Neural cell (in vitro differentiated cells): Measurements from ENCODE around the gene ZNF462. TPM values are rescaled to one million over a fixed set of nuclear protein-coding genes. Genes with fewer than 3 reads are reported as not detected.

ENCODE experiments used
- H2AFZ ChIP-seq: fragments of 200-600, 300-800 bp; sonication (generic), shearing (Covaris generic); 2 replicates; pipeline ENCODE4 v1.6.0; 2014; ENCODE audit warnings: low read depth, mild to moderate bottlenecking, antibody characterized with exemption, low read length, moderate library complexity
- H3F3A ChIP-seq: fragments of 200-600 bp; shearing (Covaris generic); 2 replicates; pipeline ENCODE4 v1.6.1; 2016; ENCODE audit warnings: mild to moderate bottlenecking, moderate library complexity, mixed read lengths, antibody characterized with exemption, low read length; ENCODE audit not compliant: insufficient read depth, poor library complexity, severe bottlenecking
- H3K27ac ChIP-seq: fragments of 200-600, 300-800 bp; sonication (generic), shearing (Covaris generic); 2 replicates; pipeline ENCODE4 v1.5.1; 2014; ENCODE audit warnings: mild to moderate bottlenecking, low read length, moderate library complexity
- H3K27me3 ChIP-seq: fragments of 300-800, 200-600 bp; sonication (generic), shearing (Covaris generic); 2 replicates; pipeline ENCODE4 v1.6.0; 2014; ENCODE audit warnings: mild to moderate bottlenecking, low read depth, low read length, moderate library complexity; ENCODE audit not compliant: insufficient read depth
- H3K36me3 ChIP-seq: fragments of 300-800, 200-600 bp; sonication (generic), shearing (Covaris generic); 2 replicates; pipeline ENCODE4 v1.5.1; 2014; ENCODE audit warnings: mild to moderate bottlenecking, antibody characterized with exemption, low read length, moderate library complexity; ENCODE audit not compliant: insufficient read depth
- H3K4me2 ChIP-seq: fragments of 300-800, 200-600 bp; sonication (generic), shearing (Covaris generic); 2 replicates; pipeline ENCODE4 v1.6.0; 2014; ENCODE audit warnings: mild to moderate bottlenecking, low read length
- H3K4me3 ChIP-seq: fragments of 300-800, 200-600 bp; sonication (generic), shearing (Covaris generic); 2 replicates; pipeline ENCODE4 v1.5.1; 2014; ENCODE audit warnings: mild to moderate bottlenecking, low read length, moderate library complexity
- H3K79me2 ChIP-seq: fragments of 200-600 bp; shearing (Covaris generic); replicated peaks from 2 replicates; pipeline ENCODE4 v1.6.0; 2014; ENCODE audit warnings: mild to moderate bottlenecking, low read length, moderate library complexity; ENCODE audit not compliant: insufficient read depth
- H3K9ac ChIP-seq: fragments of 300-800, 200-600 bp; sonication (generic), shearing (Covaris generic); 2 replicates; pipeline ENCODE4 v1.6.1; 2016; ENCODE audit warnings: mild to moderate bottlenecking, low read length, mixed read lengths
- H3K9me2 ChIP-seq: fragments of 200-600 bp; shearing (Covaris generic); 2 replicates; pipeline ENCODE4 v1.6.1; 2016; ENCODE audit warnings: mild to moderate bottlenecking, low read length, mixed read lengths; ENCODE audit not compliant: insufficient read depth
- H3K9me3 ChIP-seq: fragments of 200-600, 300-800 bp; sonication (generic), shearing (Covaris generic); 2 replicates; pipeline ENCODE4 v1.6.1; 2016; ENCODE audit warnings: mild to moderate bottlenecking, mixed run types, low read length, moderate library complexity, mixed read lengths
- H4K20me1 ChIP-seq: fragments of 200-600 bp; shearing (Covaris generic); 2 replicates; pipeline ENCODE4 v1.6.1; 2016; ENCODE audit warnings: mild to moderate bottlenecking, mixed run types; ENCODE audit not compliant: insufficient read depth
- CTCF ChIP-seq: fragments of 450-650 bp; IDR thresholded peaks from 2 replicates; pipeline ENCODE4 v1.5.1; 2014; ENCODE audit warnings: antibody characterized with exemption, mild to moderate bottlenecking, moderate library complexity; ENCODE audit not compliant: poor library complexity, severe bottlenecking
- EP300 ChIP-seq: fragments of 450-650 bp; conservative IDR thresholded peaks from 2 replicates; pipeline ENCODE4 v1.6.1; 2014; ENCODE audit warnings: antibody characterized with exemption, mild to moderate bottlenecking, moderate library complexity; ENCODE audit not compliant: poor library complexity, severe bottlenecking
- EZH2 ChIP-seq: fragments of 200-600, 300-800 bp; shearing (Covaris generic), sonication (generic); IDR thresholded peaks from 2 replicates; pipeline ENCODE4 v1.6.1; 2014; ENCODE audit warnings: antibody characterized with exemption, low read length, borderline replicate concordance, mild to moderate bottlenecking; ENCODE audit not compliant: insufficient read depth, poor library complexity, severe bottlenecking
- MXI1 ChIP-seq: fragments of 450-650 bp; conservative IDR thresholded peaks from 2 replicates; pipeline ENCODE4 v1.6.1; 2014; ENCODE audit warnings: antibody characterized with exemption, mild to moderate bottlenecking; ENCODE audit not compliant: poor library complexity, severe bottlenecking
- POLR2AphosphoS5 ChIP-seq: IDR thresholded peaks from 2 replicates; pipeline ENCODE4 v1.6.1; 2012
- RAD21 ChIP-seq: fragments of 450-650 bp; conservative IDR thresholded peaks from 2 replicates; pipeline ENCODE4 v1.6.1; 2014; ENCODE audit warnings: antibody characterized with exemption, mild to moderate bottlenecking, moderate library complexity
- REST ChIP-seq: IDR thresholded peaks from 2 replicates; pipeline ENCODE4 v1.6.1; 2012; ENCODE audit warnings: borderline replicate concordance
- SMC3 ChIP-seq: fragments of 450-650 bp; conservative IDR thresholded peaks from 2 replicates; pipeline ENCODE4 v1.6.1; 2014; ENCODE audit warnings: antibody characterized with exemption, mild to moderate bottlenecking, moderate library complexity; ENCODE audit not compliant: poor library complexity
- TAF1 ChIP-seq: IDR thresholded peaks from 2 replicates; pipeline ENCODE4 v1.6.1; 2012; ENCODE audit warnings: low read depth
- polyA plus RNA-seq: library from polyadenylated mRNA; depleted of rRNA; stranded (reverse); fragments of >200 nt; gene quantifications from 2 replicates; pipeline ENCODE4 v1.2.3, GENCODE V29; 2014

The ZNF462 gene
- polyA plus RNA-seq, 1 donor from 2014 or later: 9.1 TPM

GRCh38 chr9:106960258-106960657 lies 97.3 kb downstream of the ZNF462 start:
- Histone ChIP-seq H3K27me3 (no peaks in the 10 kb centered on the region), H2AFZ (no peak overlapping the region), H3F3A (no peaks in the 10 kb centered on the region), H3K4me2 (no peak overlapping the region), H3K36me3 (peaks cover 9% of the 10 kb centered on the region), H4K20me1 (no peaks in the 10 kb centered on the region), H3K79me2 (no peaks in the 10 kb centered on the region), H3K4me3 (no peak overlapping the region), H3K9ac (no peak overlapping the region), H3K27ac (no peak overlapping the region), H3K9me2 (no peaks in the 10 kb centered on the region), H3K9me3 (no peaks in the 10 kb centered on the region)
- TF ChIP-seq EZH2 (no peak), SMC3 (no peak), TAF1 (no peak), REST (no peak), CTCF (no peak), POLR2AphosphoS5 (no peak), RAD21 (no peak), EP300 (no peak)

GRCh38 chr9:106961623-106962022 lies 98.7 kb downstream of the ZNF462 start:
- Histone ChIP-seq H3K36me3 (peaks cover 9% of the 10 kb centered on the region), H3K27me3 (no peaks in the 10 kb centered on the region), H3K4me2 (no peak overlapping the region), H3K79me2 (peaks cover 3% of the 10 kb centered on the region), H4K20me1 (no peaks in the 10 kb centered on the region), H3K27ac (no peak overlapping the region), H3K9me3 (no peaks in the 10 kb centered on the region), H3F3A (no peaks in the 10 kb centered on the region), H3K9me2 (no peaks in the 10 kb centered on the region), H3K9ac (no peak overlapping the region), H3K4me3 (no peak overlapping the region), H2AFZ (no peak overlapping the region)
- no peak for TF ChIP-seq POLR2AphosphoS5
- no peak for TF ChIP-seq CTCF
- no peak for TF ChIP-seq EZH2
- TF ChIP-seq EP300: no peak
- no peak for TF ChIP-seq SMC3
- no peak for TF ChIP-seq RAD21
- TF ChIP-seq TAF1: no peak
- no peak for TF ChIP-seq REST
- TF ChIP-seq MXI1: no peak
